Activated CD4-positive, alpha-beta T cell treated with anti-CD3 and anti-CD28 coated beads for 48 hours (primary cell): ENCODE measurements around the gene PXMP2.

Source experiments
- DNase-seq: peaks from one replicate; pipeline ENCODE4 v3.0.0-alpha.2; 2020

Gene PXMP2

DNA sequence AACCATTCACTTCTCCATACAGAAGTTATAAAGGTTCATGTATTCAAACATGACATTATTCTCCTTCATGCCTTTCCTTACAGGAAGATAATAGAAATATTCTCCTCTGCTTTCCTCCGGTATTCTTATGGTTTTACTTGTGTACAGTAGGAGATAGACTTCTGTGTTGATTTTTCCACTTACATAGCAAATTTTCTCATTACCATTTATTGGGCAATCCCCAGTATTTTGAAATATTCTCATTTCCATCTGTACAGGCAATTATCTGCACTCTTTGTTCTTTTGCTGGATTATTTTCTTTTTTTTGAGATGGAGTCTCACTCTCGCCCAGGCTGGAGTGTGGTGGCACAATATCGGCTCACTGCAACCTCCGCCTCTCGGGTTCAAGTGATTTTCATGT, 11.0 kb downstream of the PXMP2 start:
- DNase-seq: no peak

DNA sequence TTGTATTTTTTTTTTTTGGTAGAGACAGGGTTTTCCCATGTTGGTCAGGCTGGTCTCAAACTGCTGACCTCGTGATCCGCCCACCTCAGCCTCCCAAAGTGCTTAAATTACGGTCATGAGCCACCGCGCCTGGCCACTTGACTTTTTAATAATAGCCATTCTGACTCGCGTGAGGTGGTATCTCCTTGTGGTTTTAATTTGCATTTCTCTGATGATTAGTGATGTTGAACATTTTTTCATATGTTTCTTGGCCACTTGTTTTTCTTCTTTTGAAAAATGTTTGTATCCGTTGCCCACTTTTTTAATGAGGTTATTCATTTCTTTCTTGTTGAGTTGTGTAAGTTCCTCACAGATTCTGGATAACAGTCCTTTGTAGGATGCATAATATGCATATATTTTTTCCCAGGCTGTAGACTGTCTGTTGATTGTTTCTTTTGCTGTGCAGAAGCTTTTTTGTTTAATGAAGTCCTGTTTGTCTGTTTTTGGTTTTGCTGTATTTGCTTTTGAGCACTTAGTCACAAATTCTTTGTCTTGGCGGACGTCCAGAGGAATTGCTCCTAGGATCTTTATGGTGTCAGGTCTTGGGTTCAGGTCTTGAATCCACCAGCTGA, 12.9 kb downstream of the PXMP2 start:
- no peak for DNase-seq

- no peak for DNase-seq
These were observed 15.3 kb downstream of the PXMP2 start for GRCh38 chr12:132702640-132703039.

- DNase-seq: no peak
These were observed 16.3 kb downstream of the PXMP2 start for GRCh38 chr12:132703641-132704040.

DNA sequence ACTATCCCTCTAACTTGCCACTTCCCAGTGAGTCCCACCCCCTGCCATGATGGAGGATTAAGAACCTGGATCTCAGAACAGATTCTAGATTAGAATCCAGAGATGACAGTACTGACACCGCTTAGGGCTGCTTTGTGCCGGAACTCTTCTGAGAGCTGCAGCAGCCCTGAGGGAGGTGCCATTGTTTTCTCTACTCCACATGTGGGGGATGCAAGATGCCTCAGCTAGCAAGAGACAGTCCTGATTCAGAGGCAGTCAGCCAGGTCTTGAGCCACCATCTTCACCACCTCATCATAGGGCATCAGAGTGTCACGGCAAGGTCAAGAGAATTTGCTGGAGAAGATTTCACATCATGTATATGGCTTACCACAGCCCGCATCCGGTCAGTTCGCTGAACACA, 19.9 kb downstream of the PXMP2 start:
- no peak for DNase-seq

- DNase-seq: no peak
These were observed 20.8 kb downstream of the PXMP2 start for GRCh38 chr12:132708150-132708549.

DNA sequence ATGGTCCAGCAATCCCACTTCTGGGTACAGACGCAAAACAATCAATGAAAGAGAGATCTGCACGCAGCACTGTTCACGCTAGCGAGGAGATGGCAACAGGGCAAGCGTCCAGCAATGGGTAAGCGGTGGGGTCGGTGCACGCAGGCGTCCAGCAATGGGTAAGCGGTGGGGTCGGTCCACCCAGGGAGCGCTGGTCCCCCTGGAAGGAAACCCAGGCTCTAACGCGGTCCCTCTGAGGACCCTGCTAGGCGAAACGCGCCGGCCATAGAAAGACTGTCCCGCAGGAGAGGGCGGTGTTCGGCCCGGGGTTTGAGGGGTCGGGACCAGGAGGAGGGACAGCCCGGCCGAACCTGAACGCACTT, 22.6 kb downstream of the PXMP2 start:
- no peak for DNase-seq

DNA sequence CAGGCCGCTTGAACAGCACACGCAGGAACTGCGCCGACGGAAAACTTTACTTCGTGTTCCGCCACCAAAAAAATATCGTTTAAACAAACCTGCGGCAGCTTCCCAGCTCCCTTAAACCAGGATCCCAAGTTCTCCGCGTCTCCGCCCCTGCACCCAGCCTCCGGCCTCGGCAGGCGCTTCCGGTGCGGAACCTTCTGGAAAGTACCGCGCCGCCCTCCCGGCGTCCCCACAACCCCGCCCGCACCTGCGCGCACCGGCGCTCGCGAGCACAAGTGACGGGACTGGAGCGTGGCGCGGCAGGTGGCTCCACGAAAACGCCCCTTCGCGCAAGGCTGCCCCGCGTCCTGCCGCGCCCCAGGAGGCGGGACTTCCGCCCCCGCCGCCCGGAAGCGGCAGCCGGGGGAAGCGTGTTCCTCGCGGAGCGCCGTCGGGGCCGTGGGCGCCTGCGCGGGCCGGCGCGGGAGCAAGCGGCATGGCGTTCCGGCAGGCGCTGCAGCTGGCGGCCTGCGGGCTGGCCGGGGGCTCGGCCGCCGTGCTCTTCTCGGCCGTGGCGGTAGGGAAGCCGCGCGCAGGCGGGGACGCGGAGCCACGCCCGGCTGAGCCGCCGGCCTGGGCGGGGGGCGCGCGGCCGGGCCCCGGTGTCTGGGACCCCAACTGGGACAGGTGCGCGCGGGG, 23.2 kb downstream of the PXMP2 start, which contains the start of gene PGAM5:
Gene PGAM5 (plus strand): TSS at position 438 of the 675 bp plus-strand sequence. CDS start 35 bp downstream, at position 473.
- peak; percentile 90 for DNase-seq

- peak; percentile 38 for DNase-seq
These were observed 23.9 kb downstream of the PXMP2 start for GRCh38 chr12:132711080-132711843.

- no peak for DNase-seq
These were observed 25.7 kb downstream of the PXMP2 start for GRCh38 chr12:132713123-132713522.

GRCh38 chr12:132715874-132716273, 28.5 kb downstream of the PXMP2 start:
- DNase-seq: no peak

DNA sequence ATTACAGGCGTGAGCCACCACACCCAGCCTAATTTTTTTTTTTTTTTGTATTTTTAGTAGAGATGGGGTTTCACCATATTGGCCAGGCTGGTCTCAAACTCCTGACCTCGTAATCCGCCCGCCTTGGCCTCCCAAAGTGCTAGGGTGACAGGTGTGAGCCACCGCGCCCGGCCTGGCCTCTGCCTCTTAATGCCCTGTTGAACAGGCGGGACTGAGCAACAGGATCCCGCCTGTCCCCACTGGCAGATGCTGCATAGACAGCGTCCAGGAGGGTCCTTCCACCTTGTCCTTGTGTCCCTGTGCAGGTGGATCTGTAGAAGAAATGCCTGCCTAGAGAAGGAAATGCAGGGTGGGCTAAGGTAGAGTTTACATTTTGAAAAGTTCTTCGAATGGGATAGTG, 29.0 kb downstream of the PXMP2 start:
- DNase-seq: no peak

DNA sequence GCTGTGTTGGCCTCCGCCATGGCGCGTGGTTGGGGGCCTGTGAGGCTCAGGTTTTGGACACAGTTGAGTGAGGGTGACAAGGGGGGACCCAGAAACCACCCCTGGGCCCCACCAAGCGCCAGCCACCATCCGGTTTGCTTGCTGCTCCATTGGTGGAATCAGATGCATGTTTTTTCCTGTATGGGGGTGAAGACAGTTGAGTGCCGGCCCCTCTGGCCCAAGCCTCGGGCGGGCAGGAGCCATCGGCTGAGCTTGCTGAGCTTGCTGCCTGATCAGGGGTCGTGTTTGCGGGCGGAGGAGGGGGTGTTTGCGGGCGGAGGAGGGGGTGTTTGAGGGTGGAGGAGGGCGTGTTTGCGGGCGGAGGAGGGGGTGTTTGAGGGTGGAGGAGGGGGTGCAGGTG, 29.6 kb downstream of the PXMP2 start:
- no peak for DNase-seq

GRCh38 chr12:132717531-132718387, 30.4 kb downstream of the PXMP2 start:
- no peak for DNase-seq

- no peak for DNase-seq
These were observed 31.3 kb downstream of the PXMP2 start for GRCh38 chr12:132718644-132719043.

DNA sequence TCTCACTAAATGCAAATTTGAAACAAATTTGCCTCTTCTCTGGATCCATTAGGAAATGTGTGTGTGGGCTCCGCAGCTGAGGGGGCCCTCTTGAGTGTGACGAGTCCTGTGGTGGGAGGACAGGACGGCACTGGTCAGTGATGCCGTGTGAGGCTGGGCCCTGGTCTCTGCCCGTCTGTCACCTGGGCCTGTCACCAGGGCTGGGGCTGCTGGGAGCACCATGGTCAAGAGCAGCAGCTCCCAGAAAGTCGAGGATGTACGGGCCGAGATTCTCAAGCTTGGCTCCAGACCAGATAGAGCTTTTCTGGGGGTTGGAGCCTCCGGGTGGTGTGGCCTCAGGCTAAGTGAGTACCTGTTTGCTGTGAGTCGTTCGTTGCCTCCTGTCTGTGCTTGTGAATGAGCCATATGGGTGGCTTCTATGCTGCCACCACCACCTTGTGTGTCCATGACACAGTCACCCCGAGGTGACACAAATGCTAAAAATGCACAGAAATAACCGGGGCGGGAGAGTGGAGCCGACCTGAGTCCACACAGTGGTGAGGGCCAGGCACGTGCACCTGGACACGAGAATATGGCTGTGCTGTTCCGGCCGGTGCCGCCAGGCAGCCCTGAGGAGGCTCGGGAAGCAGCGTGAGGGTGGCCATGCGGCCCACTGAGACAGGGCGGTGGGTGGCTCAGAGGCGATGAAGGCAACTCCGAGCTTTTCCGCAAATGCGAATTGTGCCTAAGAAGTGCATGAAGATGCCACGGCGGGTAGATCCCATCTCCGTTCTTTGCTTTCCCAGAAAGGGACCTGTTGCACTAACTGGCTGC, 32.0 kb downstream of the PXMP2 start:
- DNase-seq: no peak

- no peak for DNase-seq
These were observed 32.6 kb downstream of the PXMP2 start for GRCh38 chr12:132719954-132720324.

- no peak for DNase-seq
These were observed 33.4 kb downstream of the PXMP2 start for GRCh38 chr12:132720606-132721345.

DNA sequence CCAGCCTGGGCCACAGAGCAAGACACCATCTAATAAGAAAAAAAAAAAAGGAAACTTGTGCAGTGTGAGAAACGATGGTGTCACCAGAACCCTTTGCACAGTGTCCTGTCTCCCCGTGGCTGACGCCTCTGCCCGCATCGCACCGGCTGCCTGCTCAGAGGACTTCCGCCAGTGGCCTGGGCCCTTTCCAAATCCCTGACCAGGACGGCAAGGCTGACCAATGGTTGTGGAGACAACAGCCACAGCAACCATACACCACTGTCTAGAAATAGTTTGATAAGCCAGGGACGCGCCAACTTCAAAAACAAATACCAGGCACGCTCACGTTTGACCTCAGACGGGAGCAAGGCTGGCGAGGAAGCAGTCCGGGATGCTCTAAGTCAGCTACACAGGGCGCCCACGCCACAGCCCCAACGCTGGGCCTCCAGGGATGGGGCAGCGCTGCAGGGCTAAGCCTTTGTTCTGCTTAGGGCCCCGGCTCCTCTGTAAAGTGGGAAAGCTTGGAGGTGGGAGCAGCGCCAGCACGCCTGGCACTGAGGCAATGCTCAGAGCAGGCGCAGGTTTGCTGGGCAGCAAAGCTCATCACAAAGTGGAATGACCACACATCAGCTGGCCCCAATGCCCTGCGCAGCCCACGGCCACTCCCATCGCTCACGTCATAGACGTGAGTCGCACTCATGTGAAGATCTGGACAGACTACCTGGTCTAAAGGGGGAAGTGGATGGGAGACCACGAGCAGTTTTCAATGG, 35.8 kb downstream of the PXMP2 start:
- no peak for DNase-seq

DNA sequence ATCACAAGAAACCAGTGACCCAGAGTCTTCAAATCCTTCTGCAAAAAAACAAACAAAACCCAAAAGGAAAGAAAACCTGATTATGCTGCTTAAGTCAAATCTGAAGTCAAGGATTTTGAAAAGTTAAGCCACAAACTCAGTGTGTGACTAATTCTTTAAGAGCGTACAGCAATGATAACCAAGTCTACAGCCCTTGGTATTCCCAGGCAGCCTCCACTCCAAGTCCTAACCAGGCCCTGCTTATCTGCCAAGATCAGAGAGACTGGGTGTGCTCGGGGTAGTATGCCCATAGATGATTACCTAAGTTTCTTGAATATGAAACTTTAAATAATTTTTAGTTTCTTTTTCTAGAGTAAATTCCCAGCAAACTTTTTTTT, 36.4 kb downstream of the PXMP2 start:
- DNase-seq: no peak
